Breast epithelium (tissue), 4 donors: ENCODE measurements around the gene GNB2. TPM values are rescaled to one million over a fixed set of nuclear protein-coding genes. Genes with fewer than 3 reads are reported as not detected.

ENCODE experiments used
- DNase-seq, 2 donors: peaks; one replicate each; pipeline ENCODE4 v3.0.0-alpha.2; 2019; ENCODE audit warnings: low spot score in 2 of 2
- H3K27ac ChIP-seq, 2 donors: fragments of 200-600 bp; sonication (generic) in 1 of 2; one replicate each; pipeline ENCODE4 v1.5.1; 2016 to 2019; ENCODE audit warnings: mild to moderate bottlenecking in 1 of 2
- H3K27me3 ChIP-seq, 2 donors: fragments of 200-600 bp; sonication (generic) in 1 of 2; one replicate each; pipeline versions ENCODE4 v1.5.1 to v1.6.0; 2017 to 2019; ENCODE audit warnings: control low read depth in 1 of 2, mild to moderate bottlenecking in 1 of 2
- H3K36me3 ChIP-seq: fragments of 200-600 bp; one replicate; pipeline ENCODE4 v1.5.1; 2019
- H3K4me1 ChIP-seq, 2 donors: fragments of 200-600 bp; sonication (generic); one replicate each; pipeline ENCODE4 v1.5.1; 2016 to 2019; ENCODE audit warnings: control low read depth in 1 of 2
- H3K4me3 ChIP-seq, 3 donors: fragments of 200-600 bp; sonication (generic); 1 replicate in 2 of 3; 2 replicates in 1 of 3; pipeline ENCODE4 v1.5.1; 2016 to 2019; ENCODE audit warnings: mild to moderate bottlenecking in 3 of 3, moderate library complexity in 2 of 3
- H3K9me3 ChIP-seq, 2 donors: fragments of 200-600 bp; sonication (generic) in 1 of 2; one replicate each; pipeline ENCODE4 v1.5.1; 2016 to 2019; ENCODE audit warnings: control low read depth in 1 of 2
- CTCF ChIP-seq, 3 donors: fragments of 450-650 bp; IDR thresholded peaks; one replicate each; pipeline ENCODE4 v1.5.1; 2016 to 2017; ENCODE audit warnings: antibody characterized with exemption in 3 of 3, mild to moderate bottlenecking in 3 of 3, moderate library complexity in 3 of 3
- POLR2A ChIP-seq: fragments of 450-650 bp; IDR thresholded peaks from one replicate; pipeline ENCODE4 v1.6.1; 2016; ENCODE audit warnings: antibody characterized with exemption, mild to moderate bottlenecking, moderate library complexity
- POLR2AphosphoS5 ChIP-seq, 3 donors: sonication (generic); formaldehyde crosslinking; IDR thresholded peaks; one replicate each; pipeline ENCODE4 v1.6.1; 2017; ENCODE audit warnings: antibody characterized with exemption in 3 of 3
- intact Hi-C: fragments of 100-400 bp; cut with DNase I; formaldehyde crosslinking; loops from one replicate; pipeline ENCODE4 v1.15.1; 2023; ENCODE audit warnings: low total_unique reads
- total RNA-seq, 3 donors: library from RNA; depleted of rRNA; stranded (reverse); fragments of >200 nt; gene quantifications; one replicate each; pipeline ENCODE4 v1.1.0, GENCODE V29; 2016

The GNB2 gene
- total RNA-seq, 3 donors from 2014 or later, result 113 to 197 (median 173) TPM

DNA sequence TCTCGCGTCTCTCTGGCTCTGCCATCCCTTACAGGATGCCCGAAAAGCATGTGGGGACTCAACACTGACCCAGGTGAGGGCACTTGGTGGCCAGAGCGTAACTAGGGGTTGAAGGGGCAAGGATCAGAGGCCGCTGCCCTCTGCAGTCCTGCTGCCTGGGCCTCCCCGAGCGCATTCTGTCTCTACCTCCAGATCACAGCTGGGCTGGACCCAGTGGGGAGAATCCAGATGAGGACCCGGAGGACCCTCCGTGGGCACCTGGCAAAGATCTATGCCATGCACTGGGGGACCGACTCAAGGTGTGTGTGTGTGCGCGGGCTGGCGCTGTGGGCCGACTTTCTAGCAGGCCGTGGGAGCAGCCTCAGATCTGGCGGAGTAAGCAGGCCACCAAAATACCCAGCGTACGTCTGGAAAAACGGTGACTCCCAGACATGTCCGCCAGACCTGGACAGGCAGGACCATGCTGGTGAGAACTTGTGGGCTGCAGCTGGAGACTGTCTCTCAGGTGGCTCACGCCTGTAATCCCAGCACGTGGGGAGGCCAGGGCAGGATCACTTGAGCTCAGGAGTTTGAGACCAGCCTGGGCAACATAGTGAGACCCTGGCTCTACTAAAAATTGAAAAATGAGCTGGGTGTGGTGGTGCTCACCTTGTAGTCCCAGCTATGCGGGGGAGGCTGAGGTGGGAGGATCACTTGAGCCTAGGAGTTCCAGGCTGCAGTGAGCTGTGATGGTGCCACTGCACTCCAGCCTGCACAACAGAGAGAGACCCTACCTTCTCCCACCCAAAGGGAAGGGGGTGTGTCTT, 3.2 kb downstream of the GNB2 start:
- Histone ChIP-seq H3K27me3 (no peaks in the 10 kb centered on the region), H3K27ac (peak overlapping the region; percentile 95 to 97), H3K4me1 (no peaks in the 10 kb centered on the region), H3K9me3 (no peaks in the 10 kb centered on the region), H3K4me3 (peak overlapping the region; percentile 97 to 100 (median 98)), H3K36me3 (peaks cover 3% of the 10 kb centered on the region)
- intact Hi-C loops, result loop anchor here (10.0 kb wide), 1 partner anchor 72 kb away; the partner anchor contains the start of gene PCOLCE
- DNase-seq, result no peak
- no peak for TF ChIP-seq POLR2AphosphoS5 (IDR thresholded peaks at IDR 0.05)
- no peak for TF ChIP-seq CTCF (IDR thresholded peaks at IDR 0.05)
- no peak for TF ChIP-seq POLR2A

DNA sequence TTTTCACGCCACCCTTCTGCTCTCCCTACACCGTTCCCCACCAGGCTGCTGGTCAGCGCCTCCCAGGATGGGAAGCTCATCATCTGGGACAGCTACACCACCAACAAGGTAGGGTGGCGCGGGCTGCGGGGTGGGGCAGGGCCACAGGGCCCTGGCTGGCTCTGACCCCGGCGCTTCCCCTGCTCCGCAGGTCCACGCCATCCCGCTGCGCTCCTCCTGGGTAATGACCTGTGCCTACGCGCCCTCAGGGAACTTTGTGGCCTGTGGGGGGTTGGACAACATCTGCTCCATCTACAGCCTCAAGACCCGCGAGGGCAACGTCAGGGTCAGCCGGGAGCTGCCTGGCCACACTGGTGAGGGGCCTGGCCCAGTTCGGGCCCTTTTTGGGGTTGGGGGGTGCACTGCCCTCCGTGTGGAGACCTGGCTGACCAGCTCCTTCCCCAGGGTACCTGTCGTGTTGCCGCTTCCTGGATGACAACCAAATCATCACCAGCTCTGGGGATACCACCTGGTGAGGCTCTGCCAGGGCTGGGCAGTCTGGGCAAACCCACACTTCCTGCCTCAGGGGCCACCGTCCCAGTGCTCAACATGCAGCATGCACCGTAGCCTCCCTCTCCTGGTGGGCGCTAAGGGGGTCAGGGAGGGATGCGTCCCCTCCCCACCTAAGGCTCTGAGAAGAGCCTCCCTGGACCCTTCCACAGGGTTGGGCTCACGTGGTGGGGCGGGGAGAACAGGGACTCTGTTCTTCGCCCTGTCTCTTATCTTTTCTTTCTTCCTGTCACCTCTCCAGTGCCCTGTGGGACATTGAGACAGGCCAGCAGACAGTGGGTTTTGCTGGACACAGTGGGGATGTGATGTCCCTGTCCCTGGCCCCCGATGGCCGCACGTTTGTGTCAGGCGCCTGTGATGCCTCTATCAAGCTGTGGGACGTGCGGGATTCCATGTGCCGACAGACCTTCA, 4.0 kb downstream of the GNB2 start:
- no peak overlapping the region for H3K4me3 ChIP-seq
- H3K36me3 ChIP-seq, result peaks cover 9% of the 10 kb centered on the region
- no peaks in the 10 kb centered on the region for H3K4me1 ChIP-seq
- H3K9me3 ChIP-seq, result no peaks in the 10 kb centered on the region
- no peak for TF ChIP-seq CTCF (IDR thresholded peaks at IDR 0.05)
- TF ChIP-seq POLR2AphosphoS5 (IDR thresholded peaks at IDR 0.05), result no peak
- TF ChIP-seq POLR2A, result no peak
- H3K27ac ChIP-seq, result peak overlapping the region in 1 of 2 donors; percentile 25
- no peak for DNase-seq
- intact Hi-C loops, result loop anchor here (10.0 kb wide), 1 partner anchor 73 kb away; the partner anchor contains the start of gene PCOLCE
- no peaks in the 10 kb centered on the region for H3K27me3 ChIP-seq

DNA sequence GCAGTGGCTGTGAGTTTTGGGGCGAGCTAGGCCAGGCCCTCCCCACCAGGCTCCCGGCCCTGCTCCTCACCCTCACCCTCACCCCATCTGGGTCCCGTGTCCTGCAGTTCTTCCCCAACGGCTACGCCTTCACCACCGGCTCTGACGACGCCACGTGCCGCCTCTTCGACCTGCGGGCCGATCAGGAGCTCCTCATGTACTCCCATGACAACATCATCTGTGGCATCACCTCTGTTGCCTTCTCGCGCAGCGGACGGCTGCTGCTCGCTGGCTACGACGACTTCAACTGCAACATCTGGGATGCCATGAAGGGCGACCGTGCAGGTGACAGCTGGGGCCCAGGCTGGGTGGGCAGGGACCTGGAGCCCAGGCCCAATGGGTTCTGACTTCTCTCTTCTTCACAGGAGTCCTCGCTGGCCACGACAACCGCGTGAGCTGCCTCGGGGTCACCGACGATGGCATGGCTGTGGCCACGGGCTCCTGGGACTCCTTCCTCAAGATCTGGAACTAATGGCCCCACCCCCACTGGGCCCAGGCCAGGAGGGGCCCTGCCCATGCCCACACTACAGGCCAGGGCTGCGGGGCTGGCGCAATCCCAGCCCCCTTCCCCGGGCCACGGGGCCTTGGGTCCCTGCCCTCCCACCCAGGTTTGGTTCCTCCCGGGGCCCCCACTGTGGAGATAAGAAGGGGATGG, 4.9 kb downstream of the GNB2 start:
- H3K9me3 ChIP-seq, result no peaks in the 10 kb centered on the region

More for the DNA sequence above, 4.9 kb downstream of the GNB2 start:
- TF ChIP-seq CTCF (IDR thresholded peaks at IDR 0.05) (no peak), POLR2A (no peak), POLR2AphosphoS5 (IDR thresholded peaks at IDR 0.05) (no peak)
- Histone ChIP-seq H3K4me1 (no peaks in the 10 kb centered on the region), H3K36me3 (peaks cover 15% of the 10 kb centered on the region), H3K27me3 (no peaks in the 10 kb centered on the region), H3K4me3 (no peak overlapping the region), H3K27ac (peak overlapping the region; percentile 20 to 84)
- intact Hi-C loops, result loop anchor here (10.0 kb wide), 1 partner anchor 74 kb away; the partner anchor contains the start of gene PCOLCE
- no peak for DNase-seq
